Hematopoietic multipotent progenitor cell treated with erythropoietin and hydrocortisone succinate and interleukin-3 and kit ligand, for 6 days (in vitro differentiated cells): ENCODE data around the gene PELI1.
"Not testable (repeated sequence)": the region's sequence is repeated elsewhere in the genome, so short reads cannot be mapped to it uniquely, and the experiment has no call there.

Source experiments
- DNase-seq: peaks from one replicate; pipeline ENCODE4 v3.0.0-alpha.2; 2015

Gene PELI1

GRCh38 chr2:64120008-64120407, 24.2 kb downstream of the PELI1 start:
- no peak for DNase-seq

GRCh38 chr2:64119369-64119768, 24.9 kb downstream of the PELI1 start:
- no peak for DNase-seq

GRCh38 chr2:64115808-64116598, 28.2 kb downstream of the PELI1 start:
- peak; percentile 33 for DNase-seq

- no peak for DNase-seq
Measured at GRCh38 chr2:64114912-64115277, 29.3 kb downstream of the PELI1 start.

GRCh38 chr2:64114063-64114911, 29.9 kb downstream of the PELI1 start:
- peak; percentile 38 for DNase-seq

GRCh38 chr2:64112016-64112415, 32.2 kb downstream of the PELI1 start:
- no peak for DNase-seq

- no peak for DNase-seq
Measured at GRCh38 chr2:64111426-64111825, 32.8 kb downstream of the PELI1 start.

GRCh38 chr2:64108666-64109241, 35.5 kb downstream of the PELI1 start:
- no peak for DNase-seq

- no peak for DNase-seq
Measured at GRCh38 chr2:64106481-64106880, 37.7 kb downstream of the PELI1 start.

- no peak for DNase-seq
Measured at GRCh38 chr2:64105670-64106461, 38.4 kb downstream of the PELI1 start.

- peak; percentile 9 for DNase-seq
Measured at GRCh38 chr2:64104933-64105332, 39.3 kb downstream of the PELI1 start.

GRCh38 chr2:64102736-64103135, 41.5 kb downstream of the PELI1 start:
- DNase-seq: not testable (repeated sequence)

GRCh38 chr2:64101141-64101591, 43.1 kb downstream of the PELI1 start:
- DNase-seq: peak; percentile 8

GRCh38 chr2:64100584-64100983, 43.6 kb downstream of the PELI1 start:
- DNase-seq: not testable (repeated sequence)

GRCh38 chr2:64094663-64095382, 49.4 kb downstream of the PELI1 start:
- no peak for DNase-seq

- no peak for DNase-seq
Measured at GRCh38 chr2:64093341-64093740, 50.9 kb downstream of the PELI1 start.

GRCh38 chr2:64092502-64092901, 51.7 kb downstream of the PELI1 start:
- no peak for DNase-seq

GRCh38 chr2:64090264-64090663, 54.0 kb downstream of the PELI1 start:
- no peak for DNase-seq

- DNase-seq: no peak
Measured at GRCh38 chr2:64086347-64087082, 57.7 kb downstream of the PELI1 start.

- DNase-seq: no peak
Measured at GRCh38 chr2:64085936-64086335, 58.3 kb downstream of the PELI1 start.

- no peak for DNase-seq
Measured at GRCh38 chr2:64081046-64081445, 63.2 kb downstream of the PELI1 start.
